WTC11 (cell line): ENCODE results near the gene ENTREP3. TPM values are rescaled to one million over a fixed set of nuclear protein-coding genes. Genes with fewer than 3 reads are reported as not detected.
"Not testable (repeated sequence)": the region's sequence is repeated elsewhere in the genome, so short reads cannot be mapped to it uniquely, and the experiment has no call there.

Experiments used
- ATAC-seq: fragments of 200-7000 bp; cut with Tn5 transposase; 2 replicates; pipeline ENCODE4 v1.10.0; 2021; ENCODE audit warnings: mild to moderate bottlenecking, moderate library complexity
- CTCF ChIA-PET: fragments of 300-600 bp; sonication (Branson Sonifier 250); formaldehyde crosslinking; loops from one replicate; lab custom pipeline; 2021; ENCODE audit warnings: antibody characterized with exemption; lab: Charles Lee
- POLR2A ChIA-PET: fragments of 350-600 bp; sonication (Branson Sonifier 250); formaldehyde crosslinking; loops from one replicate; lab custom pipeline; 2021; ENCODE audit warnings: antibody characterized with exemption; lab: Charles Lee
- DNase-seq: peaks from one replicate; pipeline ENCODE4 v3.0.0; 2021; ENCODE audit warnings: low spot score
- H3K27ac Mint-ChIP-seq: 2 replicates; pipeline ENCODE4 v1.8.0; 2021; ENCODE audit warnings: mixed read lengths
- H3K27me3 Mint-ChIP-seq: 2 replicates; pipeline ENCODE4 v1.8.0; 2021; ENCODE audit warnings: low read depth, mild to moderate bottlenecking, moderate library complexity, mixed read lengths
- H3K36me3 Mint-ChIP-seq: 2 replicates; pipeline ENCODE4 v1.8.0; 2021; ENCODE audit warnings: mixed read lengths
- H3K4me1 Mint-ChIP-seq: 2 replicates; pipeline ENCODE4 v1.8.0; 2022; ENCODE audit warnings: mixed read lengths
- H3K4me3 Mint-ChIP-seq: 2 replicates; pipeline ENCODE4 v1.8.0; 2021; ENCODE audit warnings: mild to moderate bottlenecking, moderate library complexity, mixed read lengths
- H3K9me3 Mint-ChIP-seq: 2 replicates; pipeline ENCODE4 v1.8.0; 2021; ENCODE audit warnings: mixed read lengths
- AR ChIP-seq: fragments of 250-450 bp; sonication (Bioruptor Pico); IDR thresholded peaks from 2 replicates; pipeline ENCODE4 v1.9.0; 2021; ENCODE audit warnings: mild to moderate bottlenecking
- ATF3 ChIP-seq: sonication (generic); formaldehyde crosslinking; conservative IDR thresholded peaks from 2 replicates; pipeline ENCODE4 v1.8.1; 2022; ENCODE audit warnings: mild to moderate bottlenecking, missing genetic modification reagents
- CBFB ChIP-seq: sonication (generic); formaldehyde crosslinking; IDR thresholded peaks from 2 replicates; pipeline ENCODE4 v1.8.1; 2022; ENCODE audit warnings: mild to moderate bottlenecking, low read depth, missing genetic modification reagents
- CTCF ChIP-seq: fragments of 200-600 bp; IDR thresholded peaks from 2 replicates; pipeline ENCODE4 v1.8.0; 2022; ENCODE audit warnings: antibody characterized with exemption
- EMX1 ChIP-seq: fragments of 250-450 bp; sonication (Bioruptor Pico); IDR thresholded peaks from 2 replicates; pipeline ENCODE4 v1.8.0; 2021; ENCODE audit warnings: mild to moderate bottlenecking
- FOXJ3 ChIP-seq: sonication (generic); formaldehyde crosslinking; IDR thresholded peaks from 2 replicates; pipeline ENCODE4 v1.9.0; 2021; ENCODE audit warnings: missing genetic modification reagents, mild to moderate bottlenecking, borderline replicate concordance
- FOXK1 ChIP-seq: sonication (generic); formaldehyde crosslinking; IDR thresholded peaks from 2 replicates; pipeline ENCODE4 v1.8.0; 2022; ENCODE audit warnings: mild to moderate bottlenecking, moderate library complexity, missing genetic modification reagents
- MAX ChIP-seq: sonication (generic); formaldehyde crosslinking; IDR thresholded peaks from 2 replicates; pipeline ENCODE4 v1.8.0; 2022; ENCODE audit warnings: mild to moderate bottlenecking, missing genetic modification reagents
- NR1H2 ChIP-seq: sonication (generic); formaldehyde crosslinking; IDR thresholded peaks from 2 replicates; pipeline ENCODE4 v1.9.0; 2021; ENCODE audit warnings: mild to moderate bottlenecking, moderate library complexity, missing genetic modification reagents
- RELA ChIP-seq: sonication (generic); formaldehyde crosslinking; IDR thresholded peaks from 2 replicates; pipeline ENCODE4 v1.8.1; 2022; ENCODE audit warnings: missing genetic modification reagents, mild to moderate bottlenecking, borderline replicate concordance
- SMAD3 ChIP-seq: sonication (generic); formaldehyde crosslinking; IDR thresholded peaks from 2 replicates; pipeline ENCODE4 v1.8.0; 2022; ENCODE audit warnings: missing genetic modification reagents, mild to moderate bottlenecking, borderline replicate concordance
- SOX15 ChIP-seq: fragments of 250-450 bp; sonication (Bioruptor Pico); IDR thresholded peaks from 2 replicates; pipeline ENCODE4 v1.9.0; 2021; ENCODE audit warnings: mild to moderate bottlenecking
- SP1 ChIP-seq: sonication (generic); formaldehyde crosslinking; conservative IDR thresholded peaks from 2 replicates; pipeline ENCODE4 v1.8.1; 2022; ENCODE audit warnings: missing genetic modification reagents
- TCF7 ChIP-seq: sonication (generic); formaldehyde crosslinking; IDR thresholded peaks from 2 replicates; pipeline ENCODE4 v1.8.0; 2022; ENCODE audit warnings: mild to moderate bottlenecking, low read depth, missing genetic modification reagents, moderate library complexity
- TEAD4 ChIP-seq: sonication (generic); formaldehyde crosslinking; IDR thresholded peaks from 2 replicates; pipeline ENCODE4 v1.8.0; 2022; ENCODE audit warnings: mild to moderate bottlenecking, missing genetic modification reagents
- ZMAT4 ChIP-seq: fragments of 250-450 bp; sonication (Bioruptor Pico); IDR thresholded peaks from 2 replicates; pipeline ENCODE4 v1.9.0; 2021; ENCODE audit warnings: mild to moderate bottlenecking
- ZNF121 ChIP-seq: sonication (generic); formaldehyde crosslinking; IDR thresholded peaks from 2 replicates; pipeline ENCODE4 v1.8.0; 2023; ENCODE audit warnings: missing genetic modification reagents
- ZNF416 ChIP-seq: fragments of 250-450 bp; sonication (Bioruptor Pico); IDR thresholded peaks from 2 replicates; pipeline ENCODE4 v1.9.0; 2021; ENCODE audit warnings: mild to moderate bottlenecking, inconsistent platforms
- total RNA-seq: library from RNA; stranded (reverse); gene quantifications from 3 replicates; pipeline ENCODE4 v1.2.3, GENCODE V29; 2021

Gene ENTREP3
- total RNA-seq, 1 experiment from 2014 or later = 67.8 TPM

- peak; percentile 31 for DNase-seq
- ATAC-seq = no peak; the same call in 1 of the 2 replicates
- Mint-ChIP-seq H3K4me1 (peaks cover 26% of the 10 kb centered on the region), H3K9me3 (no peaks in the 10 kb centered on the region), H3K27ac (no peak overlapping the region), H3K27me3 (peaks cover 22% of the 10 kb centered on the region), H3K36me3 (peaks cover 17% of the 10 kb centered on the region), H3K4me3 (peak overlapping the region; percentile 58)
- ChIA-PET CTCF (interaction anchor here (0.5 to 4.8 kb wide), 63 partner anchors 9 to 479 kb away, joined by 3 to 204 read pairs (median 6); partner anchors contain the start of genes CLK2, FDPS, HCN3 and KRTCAP2), POLR2A (interaction anchor here (0.5 to 1.7 kb wide), 6 partner anchors 11 to 68 kb away, joined by 3 to 6 read pairs (median 4); partner anchors contain the start of gene CLK2)
- no peak for TF ChIP-seq TEAD4
- TF ChIP-seq TCF7 = no peak
These were observed 5.0 kb downstream of the ENTREP3 start for GRCh38 chr1:155250246-155250632.

GRCh38 chr1:155247667-155248553, 7.4 kb downstream of the ENTREP3 start:
- ATAC-seq (no peak), DNase-seq (no peak)
- H3K36me3 Mint-ChIP-seq = peaks cover 14% of the 10 kb centered on the region
- peaks cover 20% of the 10 kb centered on the region for H3K4me1 Mint-ChIP-seq
- H3K27ac Mint-ChIP-seq = no peak overlapping the region
- H3K27me3 Mint-ChIP-seq = peaks cover 35% of the 10 kb centered on the region
- no peak for TF ChIP-seq ZNF416 (CRISPR knock-in tag)
- TF ChIP-seq SP1 (CRISPR knock-in tag) = no peak
- TF ChIP-seq SOX15 (CRISPR knock-in tag) = no peak
- TF ChIP-seq CBFB (CRISPR knock-in tag) = no peak
- TF ChIP-seq AR = no peak
- no peak for TF ChIP-seq FOXJ3 (CRISPR knock-in tag)
- no peak for TF ChIP-seq RELA
- TF ChIP-seq, all 79 proteins: peak for 0
- POLR2A ChIA-PET = interaction anchor here (0.6 kb wide), 1 partner anchor 53 kb away, joined by 3 read pairs; no protein-coding TSS in a partner anchor
- CTCF ChIA-PET = interaction anchor here (0.9 kb wide), 1 partner anchor 52 kb away, joined by 3 read pairs; no protein-coding TSS in a partner anchor
- Mint-ChIP-seq H3K9me3 (no peaks in the 10 kb centered on the region), H3K4me3 (no peak overlapping the region)

GRCh38 chr1:155246796-155247195, 8.5 kb downstream of the ENTREP3 start:
- H3K36me3 Mint-ChIP-seq = peaks cover 14% of the 10 kb centered on the region
- H3K4me3 Mint-ChIP-seq = not testable (repeated sequence)
- TF ChIP-seq ZNF121 (CRISPR knock-in tag) = peak; percentile 83
- TF ChIP-seq, all 79 proteins: peak for 1; not testable (repeated sequence) for 78
- CTCF ChIA-PET = interaction anchor here (1.0 kb wide), 1 partner anchor 77 kb away, joined by 3 read pairs; no protein-coding TSS in a partner anchor
- H3K9me3 Mint-ChIP-seq, ATAC-seq, DNase-seq, H3K27ac Mint-ChIP-seq, POLR2A ChIA-PET: not testable (repeated sequence)
- H3K27me3 Mint-ChIP-seq = peaks cover 41% of the 10 kb centered on the region
- peaks cover 20% of the 10 kb centered on the region for H3K4me1 Mint-ChIP-seq

GRCh38 chr1:155245163-155245524, 10.1 kb downstream of the ENTREP3 start:
- DNase-seq (no peak), ATAC-seq (no peak)
- no peaks in the 10 kb centered on the region for H3K9me3 Mint-ChIP-seq
- peaks cover 28% of the 10 kb centered on the region for H3K4me1 Mint-ChIP-seq
- CTCF ChIA-PET = interaction anchor here (0.6 to 1.8 kb wide), 8 partner anchors 31 to 261 kb away, joined by 3 to 7 read pairs (median 3); no protein-coding TSS in a partner anchor
- peaks cover 41% of the 10 kb centered on the region for H3K27me3 Mint-ChIP-seq
- POLR2A ChIA-PET = interaction anchor here (0.6 to 1.3 kb wide), 3 partner anchors 28 to 948 kb away, joined by 3 to 6 read pairs (median 4); partner anchors contain the start of genes CLK2 and FDPS
- H3K36me3 Mint-ChIP-seq = peaks cover 14% of the 10 kb centered on the region
- peak overlapping the region; percentile 99 for H3K27ac Mint-ChIP-seq
- peak overlapping the region; percentile 78 for H3K4me3 Mint-ChIP-seq
- TF ChIP-seq MAX (CRISPR knock-in tag) (no peak), ZMAT4 (CRISPR knock-in tag) (no peak), ZNF416 (CRISPR knock-in tag) (no peak), CTCF (no peak), EMX1 (no peak), SMAD3 (CRISPR knock-in tag) (no peak), ATF3 (CRISPR knock-in tag) (no peak), NR1H2 (no peak), AR (no peak), FOXK1 (CRISPR knock-in tag) (no peak)
